Left colon (tissue), 2 donors: ENCODE data around the gene NAA60. TPM values are rescaled to one million over a fixed set of nuclear protein-coding genes. Genes with fewer than 3 reads are reported as not detected.

Experiments
- ATAC-seq: fragments of 200-7000 bp; cut with Tn5 transposase; one replicate; pipeline ENCODE4 v1.9.1; 2020; ENCODE audit warnings: mild to moderate bottlenecking, moderate library complexity
- DNase-seq, 2 donors: peaks; one replicate each; pipeline ENCODE4 v3.0.0-alpha.2; 2020
- intact Hi-C, 2 donors: fragments of 100-400 bp; cut with DNase I in 1 of 2; cut with micrococcal nuclease in 1 of 2; formaldehyde crosslinking; loops; one replicate each; pipeline versions ENCODE4 v1.11.2 to v1.14.0; 2022; cut with DNase I, micrococcal nuclease
- total RNA-seq, 2 donors: library from RNA; stranded (reverse); fragmentation: NEBNext Ultra II Directional; extraction: Animal tissue kit (Norgen Biotek cat#: 25700); gene quantifications; one replicate each; pipeline ENCODE4 v1.2.1, GENCODE V29; 2021
- donor health status: DM: no; HTN: no; CAD: no.
- donor health status: DM: yes; HTN: yes; CAD: no.

NAA60 gene
- total RNA-seq, 2 donors from 2014 or later = 76.5 to 85.3 TPM

DNA sequence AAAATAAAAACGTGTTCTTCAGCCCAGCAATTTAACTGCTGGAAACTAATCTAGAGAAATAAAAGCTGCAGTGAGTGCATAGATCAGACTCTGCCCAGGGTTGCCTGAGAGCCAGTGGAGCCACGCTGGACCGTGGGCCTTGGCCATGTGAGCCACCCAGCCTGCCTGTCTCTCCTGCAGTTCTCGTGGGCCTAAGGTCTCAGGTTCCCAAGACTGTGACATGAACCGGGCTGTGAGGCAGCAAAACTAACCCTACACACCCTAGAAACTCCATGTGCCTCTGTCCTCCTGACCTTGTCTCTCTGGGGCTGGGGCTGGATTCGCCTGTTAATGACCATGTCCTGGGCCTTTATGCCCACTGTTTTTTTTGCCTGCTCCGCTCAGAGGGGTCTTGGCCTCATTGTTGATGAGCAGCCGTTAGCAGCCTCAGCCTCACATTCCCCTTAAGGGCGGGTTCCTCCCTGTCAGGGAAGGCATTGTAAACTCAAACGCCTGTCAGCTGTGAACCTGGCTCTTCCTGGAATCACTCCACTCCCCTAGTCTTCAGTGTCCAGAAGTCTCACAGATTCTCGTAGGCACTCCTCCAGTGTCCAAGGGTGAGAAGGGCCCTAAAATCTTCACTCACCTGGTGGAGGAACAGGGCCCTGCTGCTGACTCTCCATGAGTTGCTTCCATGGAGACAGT lies 34.9 kb downstream of the NAA60 start:
- DNase-seq = peak in 1 of 2 donors; percentile 50
- intact Hi-C loops = no loop called here
- ATAC-seq = peak; percentile 71

DNA sequence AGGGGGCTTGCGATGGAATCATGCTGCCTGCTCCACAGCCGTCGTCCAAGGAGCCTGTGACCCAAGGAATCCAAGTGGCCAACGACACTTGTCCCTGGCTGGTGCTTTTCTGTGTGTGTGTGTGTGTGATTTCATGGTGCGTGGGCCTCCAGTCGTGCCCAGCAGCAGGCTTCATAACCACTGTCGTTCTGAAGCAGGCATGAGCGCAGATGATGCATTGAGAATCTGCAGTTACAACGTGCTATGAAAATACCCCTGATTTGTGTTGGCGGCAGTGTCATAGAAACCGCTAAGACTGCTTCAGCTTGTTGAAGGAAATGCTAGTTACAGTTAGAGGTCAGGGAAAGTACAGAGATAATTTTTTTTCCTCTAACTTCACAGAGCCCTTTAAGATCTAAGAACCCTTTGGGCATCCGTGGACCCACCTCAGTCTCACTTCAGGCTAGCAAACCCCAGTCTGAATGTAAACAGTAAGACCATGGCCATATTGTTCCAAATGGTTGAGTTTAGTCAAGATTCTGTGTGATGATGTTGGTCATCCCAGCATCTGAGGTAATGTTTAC lies 36.3 kb downstream of the NAA60 start:
- intact Hi-C loops = no loop called here
- DNase-seq = no peak
- no peak for ATAC-seq

GRCh38 chr16:3480901-3481695 lies 37.6 kb downstream of the NAA60 start:
- DNase-seq (no peak), ATAC-seq (no peak)
- intact Hi-C loops = no loop called here

- intact Hi-C loops = no loop called here
- DNase-seq = no peak
- no peak for ATAC-seq
Measured at GRCh38 chr16:3481696-3482658, 38.5 kb downstream of the NAA60 start.

GRCh38 chr16:3482659-3483241 lies 39.3 kb downstream of the NAA60 start:
- intact Hi-C loops = no loop called here
- ATAC-seq (no peak), DNase-seq (no peak)

DNA sequence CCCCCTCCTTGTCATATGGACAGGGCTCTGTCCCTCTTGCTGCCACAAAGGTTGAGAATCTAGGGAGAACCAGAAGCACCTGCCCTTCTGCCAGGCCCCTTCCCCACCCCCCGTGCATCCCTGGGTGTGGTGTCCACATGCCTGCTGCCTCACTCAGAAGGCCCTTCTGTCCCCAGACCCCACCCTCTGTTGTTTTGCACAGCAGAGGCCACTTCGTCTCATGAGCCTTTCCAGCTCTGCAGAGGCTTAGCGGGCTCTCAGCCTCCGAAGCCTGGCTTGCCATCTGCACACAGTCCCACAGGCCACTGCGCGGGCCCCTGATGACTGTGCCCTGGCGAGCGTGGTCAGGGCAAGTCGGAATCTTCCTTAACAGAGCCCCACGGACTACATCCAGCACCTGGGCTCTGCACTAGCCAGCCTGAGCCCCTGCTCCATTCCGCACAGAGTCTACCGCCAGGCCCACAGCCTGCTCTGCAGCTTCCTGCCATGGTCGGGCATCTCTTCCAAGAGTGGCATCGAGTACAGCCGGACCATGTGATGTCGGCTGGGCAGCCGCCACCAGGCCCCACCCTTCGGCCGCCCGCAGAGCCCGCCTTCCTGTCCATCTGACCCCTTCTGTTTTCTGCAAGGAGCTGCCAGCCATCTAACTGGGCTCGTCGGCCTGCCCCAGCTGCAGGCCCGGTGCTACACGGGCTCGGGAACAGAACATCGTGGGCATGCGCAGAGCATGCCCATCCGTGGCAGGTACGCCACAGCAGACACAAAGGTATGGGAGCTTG lies 41.0 kb downstream of the NAA60 start:
- ATAC-seq = no peak
- intact Hi-C loops = no loop called here
- no peak for DNase-seq

DNA sequence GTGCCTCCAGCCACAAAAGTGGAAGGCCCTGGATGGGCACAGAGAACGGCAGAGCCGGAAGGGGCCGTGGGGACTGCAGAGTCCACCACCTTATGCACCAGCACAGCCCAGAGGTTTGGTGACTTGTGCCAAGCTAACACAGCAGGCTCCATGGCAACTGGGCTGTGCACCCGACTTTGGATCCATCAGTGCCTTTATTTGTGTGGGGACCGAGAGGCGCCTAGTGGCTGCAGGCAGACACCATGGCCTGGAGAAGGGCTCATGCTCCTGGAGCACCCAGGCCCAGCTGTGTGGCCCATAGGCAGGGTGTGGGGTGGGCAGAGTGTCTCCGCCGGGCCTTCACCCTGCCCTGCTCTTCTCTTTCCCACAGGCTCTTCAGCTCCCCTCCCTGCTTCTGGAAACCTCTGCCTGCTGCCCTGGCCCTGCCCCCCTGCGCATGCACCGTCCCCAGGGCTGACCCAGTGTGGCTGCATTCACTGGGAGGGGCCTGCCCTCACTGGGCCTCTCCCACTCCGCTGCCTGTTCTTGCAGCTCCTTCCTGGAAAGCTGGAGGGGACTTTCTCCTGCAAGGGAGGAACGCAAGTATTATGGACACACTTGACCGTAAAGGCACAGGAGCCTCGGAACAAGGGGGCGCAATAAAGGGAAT lies 41.7 kb downstream of the NAA60 start:
- intact Hi-C loops = no loop called here
- DNase-seq (no peak), ATAC-seq (no peak)

DNA sequence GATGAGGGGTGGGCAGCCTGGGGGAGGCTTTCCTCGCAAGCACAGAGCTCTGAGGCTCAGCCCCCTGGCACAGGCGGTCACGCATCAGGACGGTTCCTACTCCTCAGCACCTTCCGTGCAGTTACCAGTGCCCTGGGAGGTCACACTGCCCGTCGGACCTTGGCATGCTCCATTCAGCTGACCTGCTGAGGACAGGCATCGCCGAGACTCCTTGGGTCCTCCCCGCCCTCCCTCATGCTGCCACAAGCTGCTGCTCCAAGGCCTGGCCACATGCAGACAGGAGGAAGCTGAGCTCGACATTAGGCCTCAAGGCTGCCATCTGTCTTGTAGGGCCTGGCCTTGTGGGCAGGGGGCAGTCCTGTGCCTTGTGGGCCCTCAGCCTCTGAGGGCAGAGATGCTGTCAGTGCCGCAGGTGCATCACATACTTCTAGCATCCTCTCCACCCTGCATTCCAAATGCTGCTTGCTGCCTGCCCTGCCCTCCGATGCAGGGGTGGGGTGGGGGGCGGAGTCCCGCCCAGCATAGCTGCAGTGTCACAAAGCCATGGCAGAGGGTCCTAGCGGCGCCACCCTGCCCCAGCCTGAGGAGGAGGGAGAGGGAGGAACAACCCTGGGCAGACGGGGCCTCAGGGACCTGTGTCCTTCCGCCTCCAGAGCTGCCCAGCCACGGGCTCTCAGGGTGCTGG lies 42.5 kb downstream of the NAA60 start:
- ATAC-seq = peak; percentile 2
- DNase-seq = no peak

GRCh38 chr16:3486506-3487215 lies 43.2 kb downstream of the NAA60 start:
- DNase-seq (no peak), ATAC-seq (peak; percentile 8)
- intact Hi-C loops = no loop called here

More for the DNA sequence above, 42.5 kb downstream of the NAA60 start:
- intact Hi-C loops = no loop called here

- intact Hi-C loops = no loop called here
- ATAC-seq (peak; percentile 9), DNase-seq (no peak)
Measured at GRCh38 chr16:3487521-3488410, 44.3 kb downstream of the NAA60 start.

- ATAC-seq (no peak), DNase-seq (no peak)
- intact Hi-C loops = no loop called here
Measured at GRCh38 chr16:3488801-3489200, 45.3 kb downstream of the NAA60 start.

- DNase-seq (peak in 1 of 2 donors; percentile 41), ATAC-seq (peak; percentile 42)
- intact Hi-C loops = no loop called here
Measured at GRCh38 chr16:3490911-3491629, 47.6 kb downstream of the NAA60 start.

DNA sequence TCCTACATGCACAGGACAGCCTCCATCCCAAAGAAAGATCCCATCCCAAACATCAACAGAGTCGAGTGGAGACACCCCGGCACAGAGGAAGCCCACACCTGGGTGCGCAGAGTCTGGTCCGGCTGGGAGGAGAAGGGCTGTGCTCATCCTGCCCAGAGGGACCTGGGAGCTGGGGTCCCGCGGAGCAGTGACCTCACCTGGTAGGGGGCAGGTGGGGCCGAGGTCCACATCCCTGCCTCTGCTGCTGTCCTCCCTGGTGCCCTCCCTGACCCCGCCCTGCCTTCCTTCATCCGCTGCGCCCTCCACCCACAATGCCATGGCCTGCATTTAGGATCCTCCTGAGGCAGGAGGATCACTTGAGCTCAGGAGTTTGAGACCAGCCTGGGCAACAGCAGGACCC lies 48.9 kb downstream of the NAA60 start:
- ATAC-seq = no peak
- no peak for DNase-seq
- intact Hi-C loops = no loop called here

- ATAC-seq (no peak), DNase-seq (no peak)
- intact Hi-C loops = no loop called here
Measured at GRCh38 chr16:3494386-3494973, 51.0 kb downstream of the NAA60 start.
